SK-N-SH (cell line): Measurements from ENCODE around the gene SOCS3. TPM values are rescaled to one million over a fixed set of nuclear protein-coding genes. Genes with fewer than 3 reads are reported as not detected.

Experiments used
- ELF1 ChIP-seq: IDR thresholded peaks from 2 replicates; pipeline ENCODE4 v1.4.0; 2012
- FOSL2 ChIP-seq: IDR thresholded peaks from 2 replicates; pipeline ENCODE4 v1.4.0; 2012; ENCODE audit warnings: low read depth, mild to moderate bottlenecking, moderate library complexity, borderline replicate concordance
- FOXJ3 ChIP-seq: sonication (generic); formaldehyde crosslinking; IDR thresholded peaks from 2 replicates; pipeline ENCODE4 v1.5.1; 2020; ENCODE audit warnings: mild to moderate bottlenecking, missing genetic modification reagents
- GATA2 ChIP-seq: sonication (generic); formaldehyde crosslinking; IDR thresholded peaks from 2 replicates; pipeline ENCODE4 v1.5.0; 2020; ENCODE audit warnings: mild to moderate bottlenecking, missing genetic modification reagents
- JUND ChIP-seq: IDR thresholded peaks from 2 replicates; pipeline ENCODE4 v1.4.0; 2012
- MEF2A ChIP-seq: IDR thresholded peaks from 2 replicates; pipeline ENCODE4 v1.4.0; 2012; ENCODE audit warnings: low read depth, borderline replicate concordance
- NFIC ChIP-seq: IDR thresholded peaks from 2 replicates; pipeline ENCODE4 v1.4.0; 2012; ENCODE audit warnings: borderline replicate concordance
- RCOR1 ChIP-seq: fragments of 150-350 bp; IDR thresholded peaks from 2 replicates; pipeline ENCODE4 v1.6.1; 2017; ENCODE audit warnings: antibody characterized with exemption, low read length
- RFX5 ChIP-seq: IDR thresholded peaks from 2 replicates; pipeline ENCODE4 v1.6.1; 2012; ENCODE audit warnings: mild to moderate bottlenecking, improper control_type of control experiment, low read length
- RXRA ChIP-seq: IDR thresholded peaks from 2 replicates; pipeline ENCODE4 v1.4.0; 2012; ENCODE audit warnings: low read depth, mild to moderate bottlenecking, borderline replicate concordance
- SMC3 ChIP-seq: IDR thresholded peaks from 2 replicates; pipeline ENCODE4 v1.6.1; 2012; ENCODE audit warnings: low read depth, low read length, improper control_type of control experiment
- TCF12 ChIP-seq: IDR thresholded peaks from 2 replicates; pipeline ENCODE4 v1.4.0; 2012
- TEAD4 ChIP-seq: IDR thresholded peaks from 2 replicates; pipeline ENCODE4 v1.4.0; 2012; ENCODE audit warnings: mild to moderate bottlenecking, borderline replicate concordance; ENCODE audit not compliant: insufficient read depth
- YY1 ChIP-seq: IDR thresholded peaks from 2 replicates; pipeline ENCODE4 v1.4.0; 2012; ENCODE audit warnings: low read depth, mild to moderate bottlenecking
- polyA plus RNA-seq, 3 experiments: library from polyadenylated mRNA; depleted of rRNA; stranded (reverse); fragments of >200 nt; gene quantifications; 2 replicates each; pipeline ENCODE4 v1.2.3, GENCODE V29; 2012
- TF ChIP-seq, protein P1 (sequence below): IDR thresholded peaks from 2 replicates; pipeline ENCODE4 v1.6.1; 2012; ENCODE audit warnings: mild to moderate bottlenecking, low read depth, low read length, moderate library complexity
- TF ChIP-seq, protein P2 (sequence below): IDR thresholded peaks from 2 replicates; pipeline ENCODE4 v1.4.0; 2012; ENCODE audit warnings: low read depth
- TF ChIP-seq, protein P3 (sequence below): IDR thresholded peaks from 2 replicates; pipeline ENCODE4; 2012
- TF ChIP-seq, protein P4 (sequence below): IDR thresholded peaks from 2 replicates; pipeline ENCODE4 v1.4.0; 2012; ENCODE audit warnings: low read depth, borderline replicate concordance

Gene SOCS3
- polyA plus RNA-seq, 1 of the 3 experiments (the other 2 are of a cell fraction), result 24.9 TPM

DNA sequence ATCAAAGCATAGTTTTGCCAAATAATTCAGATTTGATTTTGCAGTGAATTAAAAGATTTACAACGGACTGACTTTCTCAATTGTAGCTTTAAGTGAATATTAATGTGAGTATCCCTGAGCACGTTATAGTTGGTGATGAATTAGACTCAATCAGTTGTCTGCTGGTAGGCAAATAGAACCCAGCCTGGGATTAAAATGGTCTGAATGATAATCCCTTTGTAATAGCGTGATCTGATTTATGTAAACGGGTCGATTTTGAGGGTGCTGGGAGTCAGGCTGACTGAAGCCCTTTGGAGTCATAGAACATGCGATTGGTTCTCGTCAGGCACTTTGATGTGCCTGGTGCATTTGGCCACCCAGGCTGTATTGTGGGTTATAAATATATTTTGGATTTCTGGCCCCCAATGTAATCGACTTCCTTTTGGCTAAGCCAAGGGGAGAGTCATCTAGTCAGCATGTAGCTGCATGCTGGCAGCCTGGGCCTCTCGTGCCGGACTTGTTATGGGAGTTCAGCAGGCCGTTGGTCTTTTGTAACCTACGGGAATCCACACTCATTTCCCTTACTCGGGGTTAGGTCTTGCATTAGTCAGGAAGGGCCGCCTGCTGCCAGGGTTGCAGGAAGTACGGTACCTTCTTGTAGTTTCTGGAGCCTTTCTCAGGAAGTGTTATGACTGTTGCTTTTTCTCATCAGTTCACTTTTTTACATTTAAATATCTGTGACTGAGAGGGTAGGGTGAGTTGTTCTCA, 24.0 kb upstream of the SOCS3 start (continued):
- TF ChIP-seq TCF12 (peak; percentile 44), MEF2A (no peak), YY1 (no peak), GATA2 (CRISPR knock-in tag) (no peak), RCOR1 (no peak), JUND (peak; percentile 31; the same call in 1 of the 2 replicates), NFIC (no peak), RFX5 (no peak), FOXJ3 (no peak), TEAD4 (no peak), SMC3 (no peak), ELF1 (peak; percentile 53), FOSL2 (peak; percentile 21; the same call in 1 of the 2 replicates), RXRA (peak; percentile 75; the same call in 1 of the 2 replicates)
- TF ChIP-seq, protein P1, sequence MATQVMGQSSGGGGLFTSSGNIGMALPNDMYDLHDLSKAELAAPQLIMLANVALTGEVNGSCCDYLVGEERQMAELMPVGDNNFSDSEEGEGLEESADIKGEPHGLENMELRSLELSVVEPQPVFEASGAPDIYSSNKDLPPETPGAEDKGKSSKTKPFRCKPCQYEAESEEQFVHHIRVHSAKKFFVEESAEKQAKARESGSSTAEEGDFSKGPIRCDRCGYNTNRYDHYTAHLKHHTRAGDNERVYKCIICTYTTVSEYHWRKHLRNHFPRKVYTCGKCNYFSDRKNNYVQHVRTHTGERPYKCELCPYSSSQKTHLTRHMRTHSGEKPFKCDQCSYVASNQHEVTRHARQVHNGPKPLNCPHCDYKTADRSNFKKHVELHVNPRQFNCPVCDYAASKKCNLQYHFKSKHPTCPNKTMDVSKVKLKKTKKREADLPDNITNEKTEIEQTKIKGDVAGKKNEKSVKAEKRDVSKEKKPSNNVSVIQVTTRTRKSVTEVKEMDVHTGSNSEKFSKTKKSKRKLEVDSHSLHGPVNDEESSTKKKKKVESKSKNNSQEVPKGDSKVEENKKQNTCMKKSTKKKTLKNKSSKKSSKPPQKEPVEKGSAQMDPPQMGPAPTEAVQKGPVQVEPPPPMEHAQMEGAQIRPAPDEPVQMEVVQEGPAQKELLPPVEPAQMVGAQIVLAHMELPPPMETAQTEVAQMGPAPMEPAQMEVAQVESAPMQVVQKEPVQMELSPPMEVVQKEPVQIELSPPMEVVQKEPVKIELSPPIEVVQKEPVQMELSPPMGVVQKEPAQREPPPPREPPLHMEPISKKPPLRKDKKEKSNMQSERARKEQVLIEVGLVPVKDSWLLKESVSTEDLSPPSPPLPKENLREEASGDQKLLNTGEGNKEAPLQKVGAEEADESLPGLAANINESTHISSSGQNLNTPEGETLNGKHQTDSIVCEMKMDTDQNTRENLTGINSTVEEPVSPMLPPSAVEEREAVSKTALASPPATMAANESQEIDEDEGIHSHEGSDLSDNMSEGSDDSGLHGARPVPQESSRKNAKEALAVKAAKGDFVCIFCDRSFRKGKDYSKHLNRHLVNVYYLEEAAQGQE, result no peak
- TF ChIP-seq, protein P2, sequence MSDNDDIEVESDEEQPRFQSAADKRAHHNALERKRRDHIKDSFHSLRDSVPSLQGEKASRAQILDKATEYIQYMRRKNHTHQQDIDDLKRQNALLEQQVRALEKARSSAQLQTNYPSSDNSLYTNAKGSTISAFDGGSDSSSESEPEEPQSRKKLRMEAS, result peak; percentile 76; the same call in 1 of the 2 replicates
- TF ChIP-seq, protein P3, sequence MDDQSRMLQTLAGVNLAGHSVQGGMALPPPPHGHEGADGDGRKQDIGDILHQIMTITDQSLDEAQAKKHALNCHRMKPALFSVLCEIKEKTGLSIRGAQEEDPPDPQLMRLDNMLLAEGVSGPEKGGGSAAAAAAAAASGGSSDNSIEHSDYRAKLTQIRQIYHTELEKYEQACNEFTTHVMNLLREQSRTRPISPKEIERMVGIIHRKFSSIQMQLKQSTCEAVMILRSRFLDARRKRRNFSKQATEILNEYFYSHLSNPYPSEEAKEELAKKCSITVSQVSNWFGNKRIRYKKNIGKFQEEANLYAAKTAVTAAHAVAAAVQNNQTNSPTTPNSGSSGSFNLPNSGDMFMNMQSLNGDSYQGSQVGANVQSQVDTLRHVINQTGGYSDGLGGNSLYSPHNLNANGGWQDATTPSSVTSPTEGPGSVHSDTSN, result no peak
- TF ChIP-seq, protein P4, sequence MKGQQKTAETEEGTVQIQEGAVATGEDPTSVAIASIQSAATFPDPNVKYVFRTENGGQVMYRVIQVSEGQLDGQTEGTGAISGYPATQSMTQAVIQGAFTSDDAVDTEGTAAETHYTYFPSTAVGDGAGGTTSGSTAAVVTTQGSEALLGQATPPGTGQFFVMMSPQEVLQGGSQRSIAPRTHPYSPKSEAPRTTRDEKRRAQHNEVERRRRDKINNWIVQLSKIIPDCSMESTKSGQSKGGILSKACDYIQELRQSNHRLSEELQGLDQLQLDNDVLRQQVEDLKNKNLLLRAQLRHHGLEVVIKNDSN, result no peak
- TF ChIP-seq, all 33 proteins: peak for 8
